MM.1S (cell line): ENCODE results near the gene NLGN4Y.

ENCODE experiments used
- CTCF ChIP-seq: fragments of 300-600 bp; sonication (generic); IDR thresholded peaks from 2 replicates; pipeline ENCODE4 v1.5.1; 2016; ENCODE audit warnings: antibody characterized with exemption, low read length, mixed read lengths
- EZH2 ChIP-seq: fragments of 300-600 bp; sonication (generic); optimal IDR thresholded peaks from 2 replicates; pipeline ENCODE3; 2017; ENCODE audit warnings: low read depth, mild to moderate bottlenecking, antibody characterized with exemption, low read length, mixed read lengths

DNA sequence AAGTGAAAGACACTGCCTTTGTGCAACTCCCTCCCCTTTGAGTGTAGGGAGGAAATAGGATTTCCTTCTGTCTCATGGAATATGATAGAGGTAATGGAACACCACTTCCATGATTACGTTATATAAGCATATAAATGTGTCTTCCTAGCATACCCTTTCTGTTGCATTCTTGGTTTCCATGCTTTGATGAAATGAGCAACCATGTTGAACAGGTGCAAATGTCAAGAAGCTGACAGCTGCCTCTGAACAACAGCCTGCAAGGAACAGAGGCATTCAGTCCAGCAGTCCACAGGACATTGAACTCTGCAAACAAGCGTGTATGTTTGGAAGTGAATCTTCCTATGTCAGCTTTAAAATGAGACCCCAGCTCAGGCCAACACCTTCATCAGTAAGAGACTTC lies 117.5 kb downstream of the NLGN4Y start:
- TF ChIP-seq CTCF (no peak), EZH2 (no peak)
